GM23248 (cell line): ENCODE measurements around the gene CEMIP2. TPM values are rescaled to one million over a fixed set of nuclear protein-coding genes. Genes with fewer than 3 reads are reported as not detected.

ENCODE experiments used
- DNase-seq: peaks from one replicate; pipeline ENCODE4 v3.0.0-alpha.2; 2015
- H2AFZ ChIP-seq: fragments of 200-600 bp; sonication (generic); 2 replicates; pipeline ENCODE4 v1.6.1; 2016; ENCODE audit warnings: antibody characterized with exemption
- H3F3A ChIP-seq: fragments of 200-600 bp; sonication (generic); 2 replicates; pipeline ENCODE4 v1.6.1; 2016; ENCODE audit warnings: mild to moderate bottlenecking, antibody characterized with exemption, mixed run types; ENCODE audit not compliant: insufficient read depth
- H3K27ac ChIP-seq: fragments of 200-600 bp; sonication (generic); 2 replicates; pipeline ENCODE4 v1.5.1; 2016; ENCODE audit warnings: mild to moderate bottlenecking
- H3K27me3 ChIP-seq: fragments of 200-600 bp; sonication (generic); replicated peaks from 2 replicates; pipeline ENCODE4 v1.6.1; 2016; ENCODE audit warnings: mild to moderate bottlenecking; ENCODE audit not compliant: insufficient read depth
- H3K36me3 ChIP-seq: fragments of 200-600 bp; sonication (generic); 2 replicates; pipeline ENCODE4 v1.6.1; 2016; ENCODE audit warnings: low read depth, mild to moderate bottlenecking
- H3K4me1 ChIP-seq: fragments of 200-600 bp; sonication (generic); 2 replicates; pipeline ENCODE4 v1.6.1; 2016; ENCODE audit warnings: mild to moderate bottlenecking; ENCODE audit not compliant: insufficient read depth
- H3K4me2 ChIP-seq: fragments of 200-600 bp; sonication (generic); one replicate; pipeline ENCODE4 v1.6.1; 2016; ENCODE audit warnings: mild to moderate bottlenecking; ENCODE audit not compliant: unreplicated experiment
- H3K4me3 ChIP-seq: fragments of 200-600 bp; sonication (generic); 2 replicates; pipeline ENCODE4 v1.5.1; 2016; ENCODE audit warnings: mild to moderate bottlenecking
- H3K79me2 ChIP-seq: fragments of 200-600 bp; sonication (generic); 2 replicates; pipeline ENCODE4 v1.6.1; 2016; ENCODE audit warnings: mild to moderate bottlenecking; ENCODE audit not compliant: insufficient read depth
- H3K9ac ChIP-seq: fragments of 200-600 bp; sonication (generic); 2 replicates; pipeline ENCODE4 v1.6.1; 2016; ENCODE audit warnings: mild to moderate bottlenecking
- H3K9me2 ChIP-seq: fragments of 200-600 bp; sonication (generic); 2 replicates; pipeline ENCODE4 v1.6.1; 2016; ENCODE audit warnings: mixed run types, mild to moderate bottlenecking, moderate library complexity; ENCODE audit not compliant: insufficient read depth
- H3K9me3 ChIP-seq: fragments of 200-600 bp; sonication (generic); one replicate; pipeline ENCODE4 v1.6.1; 2017; ENCODE audit warnings: low read depth
- H4K20me1 ChIP-seq: fragments of 200-600 bp; sonication (generic); 2 replicates; pipeline ENCODE4 v1.6.0; 2016; ENCODE audit not compliant: insufficient read depth
- EZH2 ChIP-seq: fragments of 200-600 bp; sonication (generic); IDR thresholded peaks from 2 replicates; pipeline ENCODE4 v1.6.1; 2018; ENCODE audit warnings: antibody characterized with exemption, mild to moderate bottlenecking; ENCODE audit not compliant: insufficient read depth, poor library complexity, severe bottlenecking
- EZH2phosphoT487 ChIP-seq: fragments of 200-600 bp; sonication (generic); IDR thresholded peaks from 2 replicates; pipeline ENCODE4 v1.6.1; 2018; ENCODE audit warnings: antibody characterized with exemption, moderate library complexity, mild to moderate bottlenecking, low read depth; ENCODE audit not compliant: insufficient read depth
- WGBS, 2 experiments: methylation state at CpG; one replicate each; pipeline ENCODE4 v1.1.6; 2015 to 2017; ENCODE audit warnings: low lambda C conversion rate in 2 of 2, low coverage in 1 of 2; ENCODE audit errors: missing lambda C conversion rate in 2 of 2; 5-methylcytosine and 5-hydroxymethylcytosine counted together
- in situ Hi-C: fragments of 300-500 bp; cut with MboI; formaldehyde crosslinking; loops from 2 replicates; pipeline ENCODE4 v1.15.0; 2020
- polyA plus RNA-seq: library from polyadenylated mRNA; unstranded; fragments of >200 nt; fragmentation: Nextera tagmentation; extraction: Ambion mirVana; gene quantifications from 2 replicates; pipeline ENCODE4 v1.2.1, GENCODE V29; 2016
- total RNA-seq: library from RNA; depleted of rRNA; stranded (reverse); fragments of >200 nt; shearing (Covaris generic); gene quantifications from 2 replicates; pipeline ENCODE4 v1.2.3, GENCODE V29; 2014

CEMIP2 gene
- total and polyA plus RNA-seq, 2 experiments from 2014 or later, result 12.7 to 40.4 TPM

DNA sequence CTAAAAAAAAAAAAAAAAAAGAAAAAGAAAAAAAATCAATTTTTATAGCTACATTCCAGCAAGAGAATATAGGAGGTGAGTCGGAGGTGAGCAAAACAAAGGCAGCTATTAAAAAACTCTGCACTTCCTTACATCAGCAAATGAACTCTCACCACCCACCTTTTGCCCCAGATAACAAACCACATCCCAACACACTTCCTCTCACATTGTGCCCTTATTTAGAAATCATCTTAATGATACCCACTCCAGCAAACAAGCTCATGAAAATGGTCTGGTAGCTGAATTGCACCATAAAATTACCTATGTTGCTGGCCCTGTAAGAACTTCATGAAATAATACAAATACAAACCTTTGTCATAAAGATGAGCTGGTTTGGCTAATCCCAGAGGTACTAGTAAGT, 82.9 kb downstream of the CEMIP2 start:
- Histone ChIP-seq H3K4me2 (no peak overlapping the region), H3K9me3 (no peaks in the 10 kb centered on the region), H3K4me3 (no peak overlapping the region), H4K20me1 (no peaks in the 10 kb centered on the region), H3K27ac (no peak overlapping the region), H3K36me3 (peaks cover 31% of the 10 kb centered on the region), H3K9ac (no peak overlapping the region), H3K4me1 (peaks cover 47% of the 10 kb centered on the region), H3K27me3 (no peaks in the 10 kb centered on the region), H3K9me2 (no peaks in the 10 kb centered on the region), H2AFZ (no peak overlapping the region), H3K79me2 (no peaks in the 10 kb centered on the region), H3F3A (peaks cover 55% of the 10 kb centered on the region)
- DNase-seq, result no peak
- 88 to 100% methylated on average over 1 of the region's 1 CpG for WGBS, 2 experiments
- in situ Hi-C loops, result no loop called here
- no peak for TF ChIP-seq EZH2phosphoT487
- TF ChIP-seq EZH2, result no peak

DNA sequence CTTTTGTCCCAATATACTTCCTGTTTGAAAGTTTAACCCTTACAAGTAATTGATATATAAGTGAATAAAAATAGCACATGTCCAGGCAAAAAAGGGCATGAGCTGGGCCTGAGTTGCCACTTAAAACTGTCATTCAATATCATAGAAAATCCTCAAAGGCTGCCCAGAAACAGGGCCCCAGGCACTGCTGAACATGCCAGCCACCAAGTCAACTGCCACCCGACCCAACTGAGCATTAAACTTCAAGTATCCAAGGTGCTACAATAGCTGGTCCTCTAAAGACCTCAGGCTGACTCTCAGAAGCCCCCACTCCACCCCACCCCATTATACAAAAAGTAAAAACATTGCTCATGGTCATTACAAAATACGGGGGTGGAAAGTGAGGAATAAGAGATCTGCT, 83.7 kb downstream of the CEMIP2 start:
- DNase-seq, result no peak
- Histone ChIP-seq H3K9me2 (no peaks in the 10 kb centered on the region), H3K9ac (no peak overlapping the region), H3K4me1 (peaks cover 53% of the 10 kb centered on the region), H3K27ac (peak overlapping the region; percentile 9; the same call in 1 of the 2 replicates), H3K27me3 (no peaks in the 10 kb centered on the region), H4K20me1 (no peaks in the 10 kb centered on the region), H3K9me3 (no peaks in the 10 kb centered on the region), H2AFZ (no peak overlapping the region), H3K79me2 (no peaks in the 10 kb centered on the region), H3F3A (peaks cover 63% of the 10 kb centered on the region), H3K4me3 (no peak overlapping the region), H3K36me3 (peaks cover 26% of the 10 kb centered on the region), H3K4me2 (peak overlapping the region; percentile 20)
- WGBS, 2 experiments, result 97 to 100% methylated on average over 2 of the region's 2 CpGs
- TF ChIP-seq EZH2 (no peak), EZH2phosphoT487 (no peak)
- in situ Hi-C loops, result no loop called here

DNA sequence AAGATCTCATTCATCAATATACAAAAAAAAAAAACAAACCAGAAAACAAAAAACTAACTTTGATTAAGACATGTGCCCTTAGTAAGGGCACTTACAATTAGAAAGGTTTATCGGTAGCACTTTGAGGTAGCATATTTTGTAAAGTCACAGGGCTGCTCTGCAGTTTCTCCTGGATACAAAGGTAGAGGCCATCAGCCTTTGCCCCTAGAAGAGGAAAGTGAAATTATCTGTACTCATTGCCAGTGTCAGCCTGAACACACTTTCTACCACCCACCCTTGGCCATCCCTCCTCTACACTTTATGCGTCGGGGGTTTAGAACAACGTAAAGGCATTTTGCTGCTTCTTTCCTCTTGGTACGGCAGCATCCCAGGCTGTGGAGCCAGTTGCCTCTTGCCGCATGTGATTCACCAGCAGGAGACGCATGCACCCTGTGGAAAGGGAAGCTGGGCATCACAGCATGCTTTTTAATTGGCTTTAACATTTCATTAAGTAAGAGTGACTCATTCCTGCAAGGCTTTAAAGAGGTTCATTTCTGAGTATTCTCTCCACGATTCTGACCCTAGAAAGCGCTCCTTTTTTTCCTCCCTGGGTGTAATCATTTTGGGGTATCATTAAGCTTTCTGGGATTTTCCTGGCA, 84.6 kb downstream of the CEMIP2 start:
- Histone ChIP-seq H3K4me3 (no peak overlapping the region), H2AFZ (no peak overlapping the region), H3K9me3 (no peaks in the 10 kb centered on the region), H3K9ac (no peak overlapping the region), H3F3A (peaks cover 71% of the 10 kb centered on the region), H3K4me2 (peak overlapping the region; percentile 20), H3K36me3 (peaks cover 18% of the 10 kb centered on the region), H3K27me3 (no peaks in the 10 kb centered on the region), H3K79me2 (no peaks in the 10 kb centered on the region), H4K20me1 (no peaks in the 10 kb centered on the region), H3K27ac (peak overlapping the region; percentile 9; the same call in 1 of the 2 replicates), H3K9me2 (no peaks in the 10 kb centered on the region), H3K4me1 (peaks cover 60% of the 10 kb centered on the region)
- TF ChIP-seq EZH2phosphoT487 (no peak), EZH2 (no peak)
- DNase-seq, result peak; percentile 78
- WGBS, 2 experiments, result 53 to 58% methylated on average over 9 of the region's 9 CpGs
- in situ Hi-C loops, result no loop called here

DNA sequence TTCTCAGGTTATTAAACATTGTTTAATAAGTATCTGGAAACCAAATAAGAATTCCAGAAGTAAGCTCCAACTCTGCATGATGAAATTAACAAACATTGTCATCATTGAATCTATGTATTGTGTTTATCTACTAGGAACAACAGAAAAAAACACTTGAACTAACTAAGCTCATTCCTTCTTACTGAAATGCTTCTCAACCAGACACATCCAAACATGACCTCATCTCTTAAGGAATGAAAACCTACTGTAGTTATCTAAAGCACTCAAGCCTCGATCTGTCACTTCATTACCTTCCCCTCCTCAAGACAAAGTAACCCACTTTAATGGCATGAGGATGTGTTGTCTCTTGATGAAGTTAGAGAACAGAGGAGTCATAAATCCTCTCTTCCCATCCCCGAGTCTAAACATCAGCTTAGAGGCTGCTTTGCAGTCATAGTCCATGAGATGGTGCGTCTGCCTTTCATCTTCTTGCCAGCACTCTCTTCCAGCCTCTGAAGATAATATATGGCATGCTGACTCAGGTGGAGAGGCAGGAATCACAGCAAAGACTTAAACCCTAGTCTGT, 86.5 kb downstream of the CEMIP2 start:
- peak; percentile 78 for DNase-seq
- WGBS, 2 experiments, result 1 to 2% methylated on average over 3 of the region's 3 CpGs
- no peaks in the 10 kb centered on the region for H3K79me2 ChIP-seq
- H3K9ac ChIP-seq, result peak overlapping the region; percentile 30
- no peaks in the 10 kb centered on the region for H3K9me3 ChIP-seq
- TF ChIP-seq EZH2 (no peak), EZH2phosphoT487 (no peak)
- H2AFZ ChIP-seq, result peak overlapping the region; percentile 22; the same call in 1 of the 2 replicates
- peak overlapping the region; percentile 74 for H3K27ac ChIP-seq
- H4K20me1 ChIP-seq, result no peaks in the 10 kb centered on the region
- peak overlapping the region; percentile 29 for H3K4me3 ChIP-seq
- no peaks in the 10 kb centered on the region for H3K36me3 ChIP-seq
- peaks cover 73% of the 10 kb centered on the region for H3K4me1 ChIP-seq
- H3K4me2 ChIP-seq, result peak overlapping the region; percentile 64
- peaks cover 82% of the 10 kb centered on the region for H3F3A ChIP-seq
- H3K9me2 ChIP-seq, result no peaks in the 10 kb centered on the region
- in situ Hi-C loops, result no loop called here
- no peaks in the 10 kb centered on the region for H3K27me3 ChIP-seq
